22Rv1 (cell line): ENCODE data around the gene GPC5.

Experiments used
- ZFX ChIP-seq: fragments of 450-650 bp; IDR thresholded peaks from 2 replicates; pipeline ENCODE4 v1.6.1; 2017; ENCODE audit warnings: antibody characterized with exemption, borderline replicate concordance
- TF ChIP-seq, protein P1 (sequence below): fragments of 450-650 bp; IDR thresholded peaks from 2 replicates; pipeline ENCODE4 v1.5.1; 2017; ENCODE audit warnings: mild to moderate bottlenecking

DNA sequence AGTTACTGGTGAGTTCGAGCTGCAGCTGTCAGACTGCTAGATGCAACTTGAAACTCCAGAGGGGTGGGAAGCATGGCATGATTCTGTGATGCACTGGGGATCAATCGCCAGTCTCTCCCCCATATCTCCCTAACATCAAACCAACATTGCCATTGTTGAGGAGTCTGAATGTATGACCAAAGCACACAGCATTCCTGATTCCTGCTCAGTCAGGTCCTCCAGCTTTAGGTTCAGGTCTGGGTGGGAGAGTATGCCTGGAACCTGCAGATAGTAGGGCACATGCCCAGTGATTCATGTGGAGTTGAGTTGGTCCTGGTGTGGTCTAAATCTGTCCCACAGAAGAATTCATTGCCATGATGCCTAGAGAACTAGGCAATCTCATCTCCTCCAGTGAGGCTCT lies 269.1 kb downstream of the GPC5 start:
- TF ChIP-seq, protein P1, sequence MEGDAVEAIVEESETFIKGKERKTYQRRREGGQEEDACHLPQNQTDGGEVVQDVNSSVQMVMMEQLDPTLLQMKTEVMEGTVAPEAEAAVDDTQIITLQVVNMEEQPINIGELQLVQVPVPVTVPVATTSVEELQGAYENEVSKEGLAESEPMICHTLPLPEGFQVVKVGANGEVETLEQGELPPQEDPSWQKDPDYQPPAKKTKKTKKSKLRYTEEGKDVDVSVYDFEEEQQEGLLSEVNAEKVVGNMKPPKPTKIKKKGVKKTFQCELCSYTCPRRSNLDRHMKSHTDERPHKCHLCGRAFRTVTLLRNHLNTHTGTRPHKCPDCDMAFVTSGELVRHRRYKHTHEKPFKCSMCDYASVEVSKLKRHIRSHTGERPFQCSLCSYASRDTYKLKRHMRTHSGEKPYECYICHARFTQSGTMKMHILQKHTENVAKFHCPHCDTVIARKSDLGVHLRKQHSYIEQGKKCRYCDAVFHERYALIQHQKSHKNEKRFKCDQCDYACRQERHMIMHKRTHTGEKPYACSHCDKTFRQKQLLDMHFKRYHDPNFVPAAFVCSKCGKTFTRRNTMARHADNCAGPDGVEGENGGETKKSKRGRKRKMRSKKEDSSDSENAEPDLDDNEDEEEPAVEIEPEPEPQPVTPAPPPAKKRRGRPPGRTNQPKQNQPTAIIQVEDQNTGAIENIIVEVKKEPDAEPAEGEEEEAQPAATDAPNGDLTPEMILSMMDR, result no peak
- TF ChIP-seq ZFX, result no peak
